CD14-positive monocyte (primary cell): Measurements from ENCODE around the gene WHAMM. TPM values are rescaled to one million over a fixed set of nuclear protein-coding genes. Genes with fewer than 3 reads are reported as not detected.

Experiments
- DNase-seq, 3 donors: peaks; one replicate each; pipeline ENCODE4 v3.0.0-alpha.2; 2011 to 2022
- H2AFZ ChIP-seq: 2 replicates; pipeline ENCODE4 v1.6.0; 2012; ENCODE audit warnings: mild to moderate bottlenecking, low read depth, low read length, inconsistent platforms; ENCODE audit not compliant: insufficient read depth, poor library complexity, severe bottlenecking
- H3K27ac ChIP-seq, 2 donors: 1 replicate in 1 of 2; 2 replicates in 1 of 2; pipeline ENCODE4 v1.5.1; 2012 to 2013; ENCODE audit warnings: low read length in 2 of 2, control low read depth in 1 of 2, inconsistent platforms in 1 of 2, low read depth in 1 of 2, mild to moderate bottlenecking in 1 of 2
- H3K27me3 ChIP-seq, 2 donors: one replicate each; pipeline versions ENCODE4 v1.6.0 to v1.6.1; 2011 to 2013; ENCODE audit warnings: low read length in 2 of 2; ENCODE audit not compliant: control insufficient read depth in 2 of 2, insufficient read depth in 2 of 2
- H3K36me3 ChIP-seq, 2 donors: replicated peaks in 1 of 2; 1 replicate in 1 of 2; 2 replicates in 1 of 2; pipeline versions ENCODE4 v1.5.1 to v1.6.1; 2012 to 2013; ENCODE audit warnings: low read length in 2 of 2, control low read depth in 1 of 2, inconsistent platforms in 1 of 2, mild to moderate bottlenecking in 1 of 2; ENCODE audit not compliant: insufficient read depth in 2 of 2, control insufficient read depth in 1 of 2
- H3K4me1 ChIP-seq, 2 donors: 1 replicate in 1 of 2; 2 replicates in 1 of 2; pipeline versions ENCODE4 v1.5.1 to v1.6.1; 2012 to 2013; ENCODE audit warnings: low read length in 2 of 2, control low read depth in 1 of 2, inconsistent platforms in 1 of 2, mild to moderate bottlenecking in 1 of 2, moderate library complexity in 1 of 2; ENCODE audit not compliant: insufficient read depth in 2 of 2, control insufficient read depth in 1 of 2
- H3K4me2 ChIP-seq: replicated peaks from 2 replicates; pipeline ENCODE3; 2012; ENCODE audit warnings: low read length, moderate library complexity, mild to moderate bottlenecking; ENCODE audit not compliant: poor library complexity, severe bottlenecking; ENCODE audit errors: extremely low read depth
- H3K4me3 ChIP-seq, 3 experiments: fragments of 200-600 bp in 1 of 3; sonication (generic) in 1 of 3; replicated peaks in 1 of 3; 1 replicate in 2 of 3; 2 replicates in 1 of 3; pipeline ENCODE4 v1.5.1; 2011 to 2013; ENCODE audit warnings: low read length in 3 of 3, mild to moderate bottlenecking in 3 of 3, control low read depth in 2 of 3, low read depth in 2 of 3, inconsistent platforms in 1 of 3, moderate library complexity in 1 of 3
- H3K79me2 ChIP-seq: 2 replicates; pipeline ENCODE4 v1.6.0; 2012; ENCODE audit warnings: mild to moderate bottlenecking, control low read depth, inconsistent platforms, low read length, moderate library complexity; ENCODE audit not compliant: insufficient read depth
- H3K9ac ChIP-seq: 2 replicates; pipeline ENCODE4 v1.6.0; 2017; ENCODE audit warnings: low read length, mild to moderate bottlenecking; ENCODE audit not compliant: insufficient read depth, poor library complexity, severe bottlenecking
- H3K9me3 ChIP-seq, 2 donors: replicated peaks in 1 of 2; 1 replicate in 1 of 2; 2 replicates in 1 of 2; pipeline versions ENCODE4 v1.5.1 to v1.6.1; 2012 to 2013; ENCODE audit warnings: low read length in 2 of 2, control low read depth in 1 of 2; ENCODE audit not compliant: control insufficient read depth in 1 of 2, insufficient read depth in 1 of 2
- H4K20me1 ChIP-seq: 2 replicates; pipeline ENCODE4 v1.6.0; 2012; ENCODE audit warnings: mild to moderate bottlenecking, low read length, control low read depth, moderate library complexity; ENCODE audit not compliant: insufficient read depth
- H3K27ac Mint-ChIP-seq, 7 donors: one replicate each; pipeline ENCODE4 v1.8.0; 2020; ENCODE audit warnings: mild to moderate bottlenecking in 7 of 7, mixed read lengths in 7 of 7, moderate library complexity in 6 of 7, inconsistent platforms in 2 of 7
- H3K27me3 Mint-ChIP-seq, 3 donors: one replicate each; pipeline ENCODE4 v1.8.0; 2021 to 2022; ENCODE audit warnings: low read depth in 3 of 3, mild to moderate bottlenecking in 3 of 3, mixed read lengths in 3 of 3, moderate library complexity in 3 of 3, inconsistent platforms in 1 of 3
- H3K36me3 Mint-ChIP-seq, 2 donors: one replicate each; pipeline ENCODE4 v1.8.0; 2020; ENCODE audit warnings: mixed read lengths in 2 of 2, inconsistent platforms in 1 of 2, mild to moderate bottlenecking in 1 of 2
- H3K4me1 Mint-ChIP-seq: one replicate; pipeline ENCODE4 v1.8.0; 2020; ENCODE audit warnings: mild to moderate bottlenecking, mixed read lengths
- H3K4me3 Mint-ChIP-seq, 2 donors: one replicate each; pipeline ENCODE4 v1.8.0; 2020; ENCODE audit warnings: mild to moderate bottlenecking in 2 of 2, mixed read lengths in 2 of 2, moderate library complexity in 1 of 2
- H3K9me3 Mint-ChIP-seq, 7 donors: one replicate each; pipeline ENCODE4 v1.8.0; 2020 to 2022; ENCODE audit warnings: mixed read lengths in 7 of 7, mild to moderate bottlenecking in 6 of 7, moderate library complexity in 6 of 7, inconsistent platforms in 2 of 7
- CTCF ChIP-seq: fragments of 200-600 bp; IDR thresholded peaks from one replicate; pipeline ENCODE4 v1.8.0; 2022; ENCODE audit warnings: antibody characterized with exemption, mild to moderate bottlenecking
- WGBS: methylation state at CpG from one replicate; pipeline ENCODE4 v1.1.5; 2013; ENCODE audit warnings: missing lambda C conversion rate; ENCODE audit not compliant: insufficient coverage; 5-methylcytosine and 5-hydroxymethylcytosine counted together
- intact Hi-C, 2 donors: fragments of 100-400 bp; cut with micrococcal nuclease; formaldehyde crosslinking; loops; one replicate each; pipeline versions ENCODE4 v1.15.0 to v1.15.1; 2023
- polyA plus RNA-seq, 3 donors: library from polyadenylated mRNA; depleted of rRNA in 1 of 3; unstranded in 2 of 3; stranded (reverse) in 1 of 3; fragments of 300-500 nt in 2 of 3; fragments of >200 nt in 1 of 3; fragmentation: Illumina TruSeq in 2 of 3; gene quantifications; 1 replicate in 2 of 3; 2 replicates in 1 of 3; pipeline ENCODE4 v1.2.3, GENCODE V29; 2012 to 2021

WHAMM gene
- polyA plus RNA-seq, 3 donors: 0.69 to 7.8 (median 0.92) TPM

- DNase-seq: no peak
- Histone ChIP-seq H3K4me2 (no peak overlapping the region), H3K9me3 (no peaks in the 10 kb centered on the region), H3K79me2 (no peaks in the 10 kb centered on the region), H3K9ac (no peak overlapping the region), H3K36me3 (no peaks in the 10 kb centered on the region), H3K4me3 (no peak overlapping the region), H2AFZ (no peak overlapping the region), H3K4me1 (peaks cover 21 to 27% of the 10 kb centered on the region in 2 donors), H4K20me1 (no peaks in the 10 kb centered on the region), H3K27me3 (no peaks in the 10 kb centered on the region), H3K27ac (no peak overlapping the region)
- Mint-ChIP-seq H3K9me3 (no peaks in the 10 kb centered on the region), H3K27me3 (peaks cover 0 to 1% (median 0%) of the 10 kb centered on the region in 3 donors), H3K4me3 (no peak overlapping the region), H3K4me1 (peaks cover 26% of the 10 kb centered on the region), H3K27ac (no peak overlapping the region), H3K36me3 (no peaks in the 10 kb centered on the region)
- TF ChIP-seq CTCF: no peak
- intact Hi-C loops: loop anchor here in 1 of 2 donors (5.0 kb wide), 1 partner anchor 133 kb away; the partner anchor contains the start of gene RAMAC
- WGBS: 91% methylated on average over 21 of the region's 21 CpGs
Measured at GRCh38 chr15:82854554-82854953, 45.1 kb downstream of the WHAMM start.

DNA sequence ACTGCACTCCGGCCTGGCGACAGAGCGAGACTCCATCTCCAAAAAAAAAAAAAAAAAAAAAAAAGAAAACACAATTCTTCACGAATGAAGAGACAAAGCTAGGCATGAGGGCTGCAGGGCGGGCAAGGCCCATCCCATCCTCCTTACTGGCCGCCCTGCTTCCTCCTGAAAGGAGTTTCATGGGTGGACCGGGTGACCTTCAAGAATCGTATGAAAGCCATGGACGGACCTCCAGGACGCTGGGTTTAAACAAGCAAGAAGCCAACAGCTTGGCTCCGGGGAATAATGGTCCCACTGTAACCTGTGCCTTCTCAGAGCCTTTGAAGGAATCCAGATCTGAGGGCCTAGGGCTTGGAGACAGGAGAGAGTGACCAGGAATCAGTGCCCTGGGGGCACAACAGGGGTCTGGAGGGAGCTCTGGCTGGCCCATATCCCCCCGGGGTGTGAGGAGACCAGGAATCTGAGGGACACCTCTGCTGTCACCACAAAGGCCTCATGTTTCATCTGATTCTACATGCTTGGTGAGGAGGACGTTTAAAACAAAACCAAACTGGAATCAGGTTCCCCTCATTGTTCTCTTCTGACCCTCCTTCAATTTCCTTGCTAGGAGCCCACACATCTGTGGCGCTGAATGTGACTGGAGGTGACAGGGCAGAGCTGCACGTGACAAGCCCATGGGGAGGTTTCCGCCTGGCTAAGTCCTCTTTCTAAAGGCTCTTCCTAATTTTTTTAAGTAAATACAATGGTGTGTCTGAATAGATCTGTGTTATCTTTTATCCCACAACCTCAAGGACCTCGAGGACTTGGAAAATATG, 46.1 kb downstream of the WHAMM start:
- H3K4me3 ChIP-seq: no peak overlapping the region
- Mint-ChIP-seq H3K4me3 (peak overlapping the region in 1 of 2 donors; percentile 54), H3K9me3 (no peaks in the 10 kb centered on the region), H3K36me3 (no peaks in the 10 kb centered on the region), H3K27ac (peak overlapping the region in 2 of 7 donors; percentile 15 to 30), H3K27me3 (peaks cover 0 to 1% (median 0%) of the 10 kb centered on the region in 3 donors), H3K4me1 (peaks cover 20% of the 10 kb centered on the region)
- no peak for DNase-seq
- no peaks in the 10 kb centered on the region for H3K27me3 ChIP-seq
- H2AFZ ChIP-seq: peak overlapping the region; percentile 56
- H3K27ac ChIP-seq: peak overlapping the region in 1 of 2 donors; percentile 41
- H3K36me3 ChIP-seq: no peaks in the 10 kb centered on the region
- 96% methylated on average over 8 of the region's 17 CpGs for WGBS
- no peak for TF ChIP-seq CTCF
- H4K20me1 ChIP-seq: no peaks in the 10 kb centered on the region
- H3K4me2 ChIP-seq: no peak overlapping the region
- H3K9me3 ChIP-seq: no peaks in the 10 kb centered on the region
- intact Hi-C loops: no loop called here
- H3K9ac ChIP-seq: peak overlapping the region; percentile 36
- H3K79me2 ChIP-seq: no peaks in the 10 kb centered on the region
- peaks cover 13 to 18% of the 10 kb centered on the region in 2 donors for H3K4me1 ChIP-seq
